ENCODE data around the gene PSKH1. TPM values are rescaled to one million over a fixed set of nuclear protein-coding genes. Genes with fewer than 3 reads are reported as not detected.

PSKH1 gene
- polyA plus RNA-seq, 1 donor: 23.0 TPM

Other genes starting within 250 kb of the PSKH1 start
- 0.81 TPM for gene CARMIL2, start 248.1 kb upstream of the PSKH1 start, polyA plus RNA-seq (ENCODE audit: insufficient read length)
- 17.4 TPM for gene ACD, start 233.0 kb upstream of the PSKH1 start, polyA plus RNA-seq (ENCODE audit: insufficient read length)
- 0.89 TPM for gene PARD6A, start 232.3 kb upstream of the PSKH1 start, polyA plus RNA-seq (ENCODE audit: insufficient read length)
- gene ENKD1, start 226.5 kb upstream of the PSKH1 start, polyA plus RNA-seq (ENCODE audit: insufficient read length): 8.7 TPM
- gene C16orf86, start 226.4 kb upstream of the PSKH1 start, polyA plus RNA-seq (ENCODE audit: insufficient read length): 2.6 TPM
- 15.8 TPM for gene GFOD2, start 173.9 kb upstream of the PSKH1 start, polyA plus RNA-seq (ENCODE audit: insufficient read length)
- gene RANBP10, start 86.7 kb upstream of the PSKH1 start, polyA plus RNA-seq (ENCODE audit: insufficient read length): 28.8 TPM
- gene TSNAXIP1, start 86.4 kb upstream of the PSKH1 start, polyA plus RNA-seq (ENCODE audit: insufficient read length): 2.0 TPM
- gene THAP11, start 50.9 kb upstream of the PSKH1 start, polyA plus RNA-seq (ENCODE audit: insufficient read length): 27.0 TPM
- 127 TPM for gene NUTF2, start 46.3 kb upstream of the PSKH1 start, polyA plus RNA-seq (ENCODE audit: insufficient read length)
- 36.6 TPM for gene CENPT, start 45.6 kb upstream of the PSKH1 start, polyA plus RNA-seq (ENCODE audit: insufficient read length)
- gene EDC4, start 20.2 kb upstream of the PSKH1 start, polyA plus RNA-seq (ENCODE audit: insufficient read length): 126 TPM
- 1.6 TPM for gene NRN1L, start 8.4 kb upstream of the PSKH1 start, polyA plus RNA-seq (ENCODE audit: insufficient read length)
- 3.1 TPM for gene CTRL, start 38.6 kb downstream of the PSKH1 start, polyA plus RNA-seq (ENCODE audit: insufficient read length)
- gene PSMB10, start 43.6 kb downstream of the PSKH1 start, polyA plus RNA-seq (ENCODE audit: insufficient read length): 33.5 TPM
- gene LCAT, start 50.9 kb downstream of the PSKH1 start, polyA plus RNA-seq (ENCODE audit: insufficient read length): 24.4 TPM
- 45.9 TPM for gene SLC12A4, start 75.4 kb downstream of the PSKH1 start, polyA plus RNA-seq (ENCODE audit: insufficient read length)
- 0.09 TPM for gene DPEP3, start 87.2 kb downstream of the PSKH1 start, polyA plus RNA-seq (ENCODE audit: insufficient read length)
- gene DPEP2, start 106.2 kb downstream of the PSKH1 start, polyA plus RNA-seq (ENCODE audit: insufficient read length): 2.3 TPM
- not detected for gene DPEP2NB, start 122.7 kb downstream of the PSKH1 start, polyA plus RNA-seq (ENCODE audit: insufficient read length)
- gene DDX28, start 130.0 kb downstream of the PSKH1 start, polyA plus RNA-seq (ENCODE audit: insufficient read length): 4.9 TPM
- gene DUS2, start 130.0 kb downstream of the PSKH1 start, polyA plus RNA-seq (ENCODE audit: insufficient read length): 8.7 TPM
- 30.2 TPM for gene NFATC3, start 192.1 kb downstream of the PSKH1 start, polyA plus RNA-seq (ENCODE audit: insufficient read length)

Data from hindlimb muscle (tissue), 1 donor.